Measurements from ENCODE around the gene FADS6. TPM values are rescaled to one million over a fixed set of nuclear protein-coding genes. Genes with fewer than 3 reads are reported as not detected.
A peak's percentile ranks its signal among the peaks of the same experiment; 100 is the strongest.

The FADS6 gene
- total and polyA plus RNA-seq, 2 of the 13 experiments (the other 11 are each of a cell fraction or from before 2014, with no cell fraction given) = 0.11 TPM

DNA sequence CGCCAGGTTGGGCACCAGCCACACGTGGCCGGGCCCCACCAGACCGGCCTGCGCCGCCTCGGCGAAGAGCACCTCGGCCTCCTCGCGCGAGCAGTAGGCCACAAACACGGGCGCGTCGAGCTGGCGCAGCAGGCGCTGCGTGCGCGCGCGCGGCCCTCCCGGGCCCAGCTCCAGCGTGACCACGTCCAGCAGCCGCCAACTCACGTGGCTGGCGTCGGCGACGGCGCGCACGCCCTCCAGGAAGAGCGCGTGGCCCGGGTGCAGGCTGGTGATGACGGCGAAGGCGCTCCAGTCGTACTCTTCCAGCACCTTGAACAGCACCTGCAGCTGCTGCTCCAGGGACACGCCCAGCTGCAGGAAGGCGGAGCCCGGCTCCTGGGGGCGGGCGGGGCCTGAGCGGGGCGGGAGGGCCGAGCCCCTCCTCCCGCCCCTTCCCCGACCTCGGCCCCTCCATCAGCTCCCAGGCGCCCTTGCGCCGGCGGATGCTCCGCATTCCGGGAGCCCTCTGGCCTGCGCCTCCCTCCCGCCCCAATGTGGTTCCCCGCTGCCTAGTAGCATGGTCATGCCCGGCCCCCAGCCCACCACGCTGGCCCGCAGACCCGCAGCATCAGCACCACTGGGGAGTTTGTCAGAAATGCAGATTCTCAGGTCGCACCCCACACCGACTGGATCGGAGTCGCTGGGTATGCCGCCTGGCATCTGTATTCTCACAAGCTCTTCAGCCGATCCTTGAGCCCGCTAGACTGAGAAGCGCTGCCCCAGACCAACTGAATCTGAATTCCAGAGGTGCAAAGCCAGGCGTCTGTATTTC is 41.0 kb downstream of the FADS6 start:
- FAIRE-seq (no peak), ATAC-seq (peak; percentile 58), DNase-seq (ENCODE audit: low spot score) (peak; percentile 67)
- Histone ChIP-seq H4K20me1 (ENCODE audit: insufficient read depth, low read length) (no peaks in the 10 kb centered on the region; the same call in 1 of the 2 replicates), H3K79me2 (ENCODE audit: insufficient read depth, low read length) (no peaks in the 10 kb centered on the region), H3K27me3 (ENCODE audit: control insufficient read depth in 1 of 2, insufficient read depth in 2 of 2, low read length in 2 of 2) (peaks cover 15 to 91% of the 10 kb centered on the region in 2 experiments), H3K27ac (ENCODE audit: extremely low read length, insufficient read depth, low read length) (no peak overlapping the region), H2AFZ (ENCODE audit: low read length) (no peak overlapping the region), H3K4me2 (ENCODE audit: low read depth, low read length) (peak overlapping the region; percentile 85), H3K9me3 (ENCODE audit: low read length) (no peaks in the 10 kb centered on the region), H3K36me3 (replicated peaks in 1 of 2; ENCODE audit: control insufficient read depth in 1 of 2, insufficient read depth in 2 of 2, low read length in 2 of 2) (no peaks in the 10 kb centered on the region), H3K4me1 (ENCODE audit: insufficient read depth, low read length) (peaks cover 9% of the 10 kb centered on the region), H3K9ac (ENCODE audit: insufficient read depth, low read depth, low read length) (no peak overlapping the region), H3K4me3 (replicated peaks in 1 of 3; ENCODE audit: insufficient read depth in 1 of 3, low read depth in 2 of 3, low read length in 3 of 3) (peak overlapping the region; percentile 33 to 64 (median 50); a peak in 5 of 6 replicates)
- in situ Hi-C loops (cut with HindIII; ENCODE audit: extremely low pct_ligation_motif_present, low pct_unique_long_range_greater_than_20kb) (no loop called here), intact Hi-C loops (cut with micrococcal nuclease; ENCODE audit: unreplicated experiment) (loop anchor here (1.0 kb wide), 1 partner anchor 35 kb away; no protein-coding TSS in a partner anchor)
- 43% methylated on average over 44 of the region's 76 CpGs for WGBS (ENCODE audit: low lambda C conversion rate)
- ChIA-PET CTCF (ENCODE audit: low intra/inter-chr PET ratio, low total read pairs) (no interaction called here), POLR2A (interaction anchor here (0.6 to 2.3 kb wide), 9 partner anchors 9 to 116 kb away, joined by 3 to 22 read pairs (median 3); partner anchors contain the start of genes FDXR, NAT9 and RAB37)
- no TSS peak for BruUV-seq (replicated peaks)
- TF ChIP-seq ZNF205 (CRISPR knock-in tag; IDR thresholded peaks at IDR 0.05) (no peak), NFE2L2 (IDR thresholded peaks at IDR 0.05; ENCODE audit: low read length) (no peak), ZNF333 (CRISPR knock-in tag; IDR thresholded peaks at IDR 0.05; ENCODE audit: borderline replicate concordance) (no peak), CC2D1A (CRISPR knock-in tag; IDR thresholded peaks at IDR 0.05) (no peak), ZMYM4 (CRISPR knock-in tag; IDR thresholded peaks at IDR 0.05) (no peak), HDAC1 (CRISPR knock-in tag; IDR thresholded peaks at IDR 0.05) (0 out of 2 replicates have a peak, but pooled peaks have one; percentile 38), MAF1 (CRISPR knock-in tag; IDR thresholded peaks at IDR 0.05; ENCODE audit: borderline replicate concordance) (no peak), ZNF432 (CRISPR knock-in tag; IDR thresholded peaks at IDR 0.05; ENCODE audit: borderline replicate concordance) (no peak), FOXM1 (CRISPR knock-in tag; IDR thresholded peaks at IDR 0.05) (peak; percentile 71; the same call in 1 of the 2 replicates), MAFG (CRISPR knock-in tag; IDR thresholded peaks at IDR 0.05) (no peak), ZNF598 (CRISPR knock-in tag; IDR thresholded peaks at IDR 0.05; ENCODE audit: borderline replicate concordance) (0 out of 2 replicates have a peak, but pooled peaks have one; percentile 59), TMF1 (CRISPR knock-in tag; IDR thresholded peaks at IDR 0.05; ENCODE audit: low read depth) (no peak), CBX2 (IDR thresholded peaks at IDR 0.05; ENCODE audit: low read depth, low read length) (no peak), CBX2 (CRISPR knock-in tag; IDR thresholded peaks at IDR 0.05; ENCODE audit: low read depth) (no peak), ZNF274 (CRISPR knock-in tag; IDR thresholded peaks at IDR 0.05) (peak; percentile 69; the same call in 1 of the 2 replicates), NRL (CRISPR knock-in tag; IDR thresholded peaks at IDR 0.05; ENCODE audit: borderline replicate concordance) (peak; percentile 38; the same call in 1 of the 2 replicates), HNF4A (CRISPR knock-in tag; IDR thresholded peaks at IDR 0.05) (no peak), ZMAT3 (CRISPR knock-in tag; conservative IDR thresholded peaks at IDR 0.05) (no peak), ZNF747 (CRISPR knock-in tag; IDR thresholded peaks at IDR 0.05; ENCODE audit: borderline replicate concordance) (no peak), HES4 (CRISPR knock-in tag; IDR thresholded peaks at IDR 0.05; ENCODE audit: borderline replicate concordance) (no peak), GATAD2A (CRISPR knock-in tag; IDR thresholded peaks at IDR 0.05) (no peak), PITX1 (CRISPR knock-in tag; IDR thresholded peaks at IDR 0.05) (no peak), BCL6 (CRISPR knock-in tag; IDR thresholded peaks at IDR 0.05) (no peak)
- TF ChIP-seq, protein P1, sequence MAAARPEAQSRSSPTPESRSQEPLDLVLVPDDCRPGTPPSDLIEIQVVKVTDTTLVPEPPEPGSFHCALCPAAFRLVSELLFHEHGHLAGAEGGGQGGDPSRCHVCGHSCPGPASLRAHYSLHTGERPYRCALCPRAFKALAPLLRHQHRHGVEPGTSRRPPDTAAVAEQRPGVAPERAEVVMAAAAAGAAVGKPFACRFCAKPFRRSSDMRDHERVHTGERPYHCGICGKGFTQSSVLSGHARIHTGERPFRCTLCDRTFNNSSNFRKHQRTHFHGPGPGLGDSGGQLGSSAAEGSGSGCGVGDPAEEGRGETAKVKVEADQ (CRISPR knock-in tag; IDR thresholded peaks at IDR 0.05; ENCODE audit: borderline replicate concordance) = peak; percentile 54; the same call in 1 of the 2 replicates
- TF ChIP-seq, protein P2, sequence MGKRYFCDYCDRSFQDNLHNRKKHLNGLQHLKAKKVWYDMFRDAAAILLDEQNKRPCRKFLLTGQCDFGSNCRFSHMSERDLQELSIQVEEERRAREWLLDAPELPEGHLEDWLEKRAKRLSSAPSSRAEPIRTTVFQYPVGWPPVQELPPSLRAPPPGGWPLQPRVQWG (CRISPR knock-in tag; IDR thresholded peaks at IDR 0.05; ENCODE audit: borderline replicate concordance, low read depth) = no peak
